Osteoblast (primary cell): ENCODE results near the gene TSPAN1. TPM values are rescaled to one million over a fixed set of nuclear protein-coding genes. Genes with fewer than 3 reads are reported as not detected.

Experiments
- DNase-seq: peaks from one replicate; pipeline ENCODE4 v3.0.0; 2011; ENCODE audit warnings: low spot score, mixed read lengths; ENCODE audit not compliant: insufficient read length; ENCODE audit errors: missing footprints
- H2AFZ ChIP-seq: 2 replicates; pipeline ENCODE4 v1.6.0; 2011; ENCODE audit warnings: mild to moderate bottlenecking, low read length
- H3K27ac ChIP-seq: 2 replicates; pipeline ENCODE4 v1.5.1; 2011; ENCODE audit warnings: mild to moderate bottlenecking, low read depth, low read length, moderate library complexity
- H3K27me3 ChIP-seq: 2 replicates; pipeline ENCODE4 v1.6.0; 2012; ENCODE audit warnings: mild to moderate bottlenecking, control low read depth, inconsistent platforms, low read length, moderate library complexity; ENCODE audit not compliant: insufficient read depth
- H3K36me3 ChIP-seq: 2 replicates; pipeline ENCODE4 v1.5.1; 2011; ENCODE audit warnings: mild to moderate bottlenecking, low read length, control low read depth, moderate library complexity; ENCODE audit not compliant: insufficient read depth
- H3K4me1 ChIP-seq: 2 replicates; pipeline ENCODE4 v1.5.1; 2011; ENCODE audit warnings: mild to moderate bottlenecking, low read length, control low read depth, moderate library complexity; ENCODE audit not compliant: insufficient read depth
- H3K4me2 ChIP-seq: 2 replicates; pipeline ENCODE4 v1.6.0; 2011; ENCODE audit warnings: mild to moderate bottlenecking, low read length; ENCODE audit not compliant: insufficient read depth
- H3K4me3 ChIP-seq: fragments of 200-600 bp; sonication (generic); 3 replicates; pipeline ENCODE4 v1.5.1; 2012; ENCODE audit warnings: mild to moderate bottlenecking, low read length, inconsistent platforms; ENCODE audit not compliant: insufficient read depth
- H3K79me2 ChIP-seq: 2 replicates; pipeline ENCODE4 v1.6.0; 2012; ENCODE audit warnings: mild to moderate bottlenecking, low read length, control low read depth, inconsistent platforms; ENCODE audit not compliant: insufficient read depth
- H3K9me3 ChIP-seq: 2 replicates; pipeline ENCODE4 v1.5.1; 2011; ENCODE audit warnings: low read depth, low read length, control low read depth
- H4K20me1 ChIP-seq: 2 replicates; pipeline ENCODE4 v1.6.0; 2012; ENCODE audit warnings: mild to moderate bottlenecking, low read length, control low read depth; ENCODE audit not compliant: insufficient read depth
- total RNA-seq: library from RNA; depleted of rRNA; stranded (reverse); fragments of >200 nt; gene quantifications from 2 replicates; pipeline ENCODE4 v1.2.3, GENCODE V29; 2012
- TF ChIP-seq, protein P1 (sequence below): IDR thresholded peaks from 2 replicates; pipeline ENCODE4 v1.5.1; 2011; ENCODE audit warnings: mild to moderate bottlenecking, low read depth, low read length, moderate library complexity; ENCODE audit errors: extremely low read depth

Gene TSPAN1
- total RNA-seq, 1 donor = 1.1 TPM

DNA sequence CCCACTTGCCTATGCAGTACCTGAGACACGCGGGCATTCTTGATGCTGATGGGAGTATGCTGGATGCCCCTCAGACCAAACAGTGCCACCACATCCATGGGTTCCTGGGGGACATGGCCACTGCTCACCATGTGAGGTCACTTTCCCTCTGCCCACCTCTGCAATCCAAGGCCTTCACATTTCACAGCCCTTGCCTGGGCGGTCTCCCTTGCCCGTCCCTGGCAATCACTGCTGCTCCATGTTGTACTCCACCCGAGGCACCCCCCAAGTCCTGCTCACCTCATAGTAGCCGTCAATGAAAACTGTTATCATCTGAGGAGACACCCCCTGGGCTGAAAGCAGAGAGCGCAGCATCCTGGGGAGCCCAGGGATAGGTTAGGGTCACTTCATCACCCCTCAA is 18.4 kb downstream of the TSPAN1 start:
- no peaks in the 10 kb centered on the region for H4K20me1 ChIP-seq
- peaks cover 13% of the 10 kb centered on the region for H3K4me1 ChIP-seq
- H3K4me2 ChIP-seq = no peak overlapping the region
- TF ChIP-seq, protein P1, sequence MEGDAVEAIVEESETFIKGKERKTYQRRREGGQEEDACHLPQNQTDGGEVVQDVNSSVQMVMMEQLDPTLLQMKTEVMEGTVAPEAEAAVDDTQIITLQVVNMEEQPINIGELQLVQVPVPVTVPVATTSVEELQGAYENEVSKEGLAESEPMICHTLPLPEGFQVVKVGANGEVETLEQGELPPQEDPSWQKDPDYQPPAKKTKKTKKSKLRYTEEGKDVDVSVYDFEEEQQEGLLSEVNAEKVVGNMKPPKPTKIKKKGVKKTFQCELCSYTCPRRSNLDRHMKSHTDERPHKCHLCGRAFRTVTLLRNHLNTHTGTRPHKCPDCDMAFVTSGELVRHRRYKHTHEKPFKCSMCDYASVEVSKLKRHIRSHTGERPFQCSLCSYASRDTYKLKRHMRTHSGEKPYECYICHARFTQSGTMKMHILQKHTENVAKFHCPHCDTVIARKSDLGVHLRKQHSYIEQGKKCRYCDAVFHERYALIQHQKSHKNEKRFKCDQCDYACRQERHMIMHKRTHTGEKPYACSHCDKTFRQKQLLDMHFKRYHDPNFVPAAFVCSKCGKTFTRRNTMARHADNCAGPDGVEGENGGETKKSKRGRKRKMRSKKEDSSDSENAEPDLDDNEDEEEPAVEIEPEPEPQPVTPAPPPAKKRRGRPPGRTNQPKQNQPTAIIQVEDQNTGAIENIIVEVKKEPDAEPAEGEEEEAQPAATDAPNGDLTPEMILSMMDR = no peak
- H3K79me2 ChIP-seq = peaks cover 13% of the 10 kb centered on the region
- DNase-seq = no peak
- H2AFZ ChIP-seq = no peak overlapping the region
- H3K27me3 ChIP-seq = no peaks in the 10 kb centered on the region
- H3K27ac ChIP-seq = no peak overlapping the region
- H3K9me3 ChIP-seq = no peaks in the 10 kb centered on the region
- H3K4me3 ChIP-seq = no peak overlapping the region
- peaks cover 54% of the 10 kb centered on the region for H3K36me3 ChIP-seq

DNA sequence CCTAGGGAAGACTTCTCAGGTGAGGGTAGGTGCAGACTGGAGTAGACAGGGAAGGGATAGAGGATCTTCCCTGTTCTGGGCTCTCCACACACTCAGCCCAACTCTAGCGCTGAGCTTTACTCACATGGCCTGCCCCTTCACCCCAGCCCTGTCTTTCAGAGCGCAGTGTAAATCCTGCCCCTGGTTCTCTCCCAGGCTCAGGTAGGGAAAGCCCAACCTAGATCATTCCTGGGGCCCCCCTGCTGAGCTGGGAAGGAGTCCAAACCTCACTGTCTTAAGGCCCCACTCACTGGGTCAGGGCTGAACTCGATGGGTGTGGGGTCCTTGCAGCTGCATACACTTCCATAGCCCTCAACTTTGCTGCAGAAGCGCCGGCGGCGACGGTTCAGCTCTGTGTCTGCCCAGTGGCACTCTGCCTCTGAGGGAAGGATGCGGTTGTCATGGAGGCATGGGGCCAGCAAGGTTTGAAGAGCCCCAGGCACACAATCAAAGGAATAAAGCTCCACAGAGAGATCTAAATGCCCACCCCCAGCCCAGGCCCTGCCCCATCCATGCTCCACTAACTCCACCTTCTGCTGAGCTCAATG is 19.2 kb downstream of the TSPAN1 start:
- TF ChIP-seq, protein P1 = no peak
- Histone ChIP-seq H3K27ac (no peak overlapping the region), H4K20me1 (no peaks in the 10 kb centered on the region), H3K4me1 (peaks cover 17% of the 10 kb centered on the region), H2AFZ (no peak overlapping the region), H3K9me3 (no peaks in the 10 kb centered on the region), H3K36me3 (peaks cover 46% of the 10 kb centered on the region), H3K4me3 (no peak overlapping the region), H3K4me2 (no peak overlapping the region), H3K27me3 (no peaks in the 10 kb centered on the region), H3K79me2 (peaks cover 16% of the 10 kb centered on the region)
- DNase-seq = no peak

DNA sequence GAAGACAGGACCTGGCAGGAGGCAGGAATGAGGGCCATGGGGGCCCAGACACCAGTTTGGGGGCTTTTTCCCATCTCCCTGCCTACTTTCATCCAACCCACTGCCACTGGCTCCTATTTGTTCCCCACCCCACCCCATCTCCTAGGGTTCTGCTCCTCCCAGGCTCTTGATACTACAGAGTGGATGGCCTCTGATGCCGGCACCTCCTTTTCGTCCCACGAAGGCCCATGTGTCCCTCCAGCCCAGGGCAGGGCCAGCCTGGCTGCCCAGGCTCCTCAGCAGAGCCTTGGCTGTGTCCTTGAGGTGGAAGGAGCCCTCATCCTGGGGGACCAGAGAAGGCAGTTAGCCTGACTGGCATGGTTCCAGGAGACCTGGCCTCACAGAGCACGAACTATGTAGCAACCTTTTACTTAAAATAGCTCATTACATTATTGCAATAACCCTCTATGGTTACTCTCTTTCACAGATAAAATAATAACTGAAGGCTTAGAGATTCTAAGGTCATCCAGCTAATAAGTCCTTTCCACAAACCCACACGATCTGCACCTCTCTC is 19.8 kb downstream of the TSPAN1 start:
- Histone ChIP-seq H3K4me2 (no peak overlapping the region), H4K20me1 (no peaks in the 10 kb centered on the region), H3K4me3 (no peak overlapping the region), H3K9me3 (no peaks in the 10 kb centered on the region), H3K79me2 (peaks cover 16% of the 10 kb centered on the region), H3K4me1 (peaks cover 17% of the 10 kb centered on the region), H3K27ac (no peak overlapping the region), H3K27me3 (no peaks in the 10 kb centered on the region), H3K36me3 (peaks cover 40% of the 10 kb centered on the region), H2AFZ (no peak overlapping the region)
- DNase-seq = no peak
- TF ChIP-seq, protein P1 = no peak

DNA sequence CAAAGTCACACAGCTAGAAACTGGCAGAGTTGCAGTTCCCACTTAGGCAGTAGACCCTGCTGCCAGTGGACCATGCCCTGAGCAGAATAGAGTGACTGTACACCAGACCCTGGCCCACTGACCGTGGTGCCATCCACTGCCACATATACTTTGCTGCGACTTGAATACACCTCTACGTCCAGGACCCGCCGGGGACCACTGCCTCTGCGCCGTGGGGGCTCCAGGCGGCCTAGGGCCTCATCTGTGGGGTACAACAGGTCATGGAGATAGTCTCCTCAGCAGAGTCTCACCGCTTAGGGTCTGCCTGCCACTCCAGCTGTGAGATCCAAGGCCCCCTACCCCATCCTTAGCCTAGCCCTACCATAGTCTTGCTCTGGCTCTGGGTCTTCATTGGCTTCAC is 21.7 kb downstream of the TSPAN1 start:
- TF ChIP-seq, protein P1 = no peak
- Histone ChIP-seq H3K27me3 (no peaks in the 10 kb centered on the region), H3K9me3 (no peaks in the 10 kb centered on the region), H2AFZ (no peak overlapping the region), H3K4me1 (peaks cover 12% of the 10 kb centered on the region), H4K20me1 (no peaks in the 10 kb centered on the region), H3K27ac (no peak overlapping the region), H3K36me3 (peaks cover 30% of the 10 kb centered on the region), H3K4me2 (peak overlapping the region; percentile 97), H3K79me2 (peaks cover 16% of the 10 kb centered on the region), H3K4me3 (no peak overlapping the region)
- no peak for DNase-seq
